Esophagus squamous epithelium (tissue), 5 donors: ENCODE measurements around the gene KIAA0753. TPM values are rescaled to one million over a fixed set of nuclear protein-coding genes. Genes with fewer than 3 reads are reported as not detected.

Source experiments
- DNase-seq: peaks from one replicate; lab custom pipeline; 2025; lab: John Stamatoyannopoulos, UW
- H3K27ac ChIP-seq, 4 donors: fragments of 200-600 bp; sonication (generic); one replicate each; pipeline ENCODE4 v1.5.1; 2016 to 2019; ENCODE audit warnings: mild to moderate bottlenecking in 1 of 4
- H3K27me3 ChIP-seq, 4 donors: fragments of 200-600 bp; sonication (generic); 1 replicate in 3 of 4; 2 replicates in 1 of 4; pipeline versions ENCODE4 v1.5.1 to v1.6.0; 2017 to 2021; ENCODE audit warnings: antibody characterized with exemption in 1 of 4
- H3K36me3 ChIP-seq, 3 donors: fragments of 200-600 bp; sonication (generic); one replicate each; pipeline ENCODE4 v1.5.1; 2016 to 2019
- H3K4me1 ChIP-seq, 3 donors: fragments of 200-600 bp; sonication (generic); one replicate each; pipeline ENCODE4 v1.5.1; 2017 to 2019
- H3K4me3 ChIP-seq, 4 donors: fragments of 200-600 bp; sonication (generic); 1 replicate in 3 of 4; 2 replicates in 1 of 4; pipeline ENCODE4 v1.5.1; 2016 to 2019; ENCODE audit warnings: mild to moderate bottlenecking in 2 of 4, moderate library complexity in 1 of 4
- H3K9me3 ChIP-seq, 3 donors: fragments of 200-600 bp; sonication (generic); one replicate each; pipeline ENCODE4 v1.5.1; 2016 to 2019
- POLR2A ChIP-seq, 4 donors: fragments of 450-650 bp; IDR thresholded peaks; one replicate each; pipeline ENCODE4 v1.6.1; 2017; ENCODE audit warnings: antibody characterized with exemption in 4 of 4, mild to moderate bottlenecking in 4 of 4, moderate library complexity in 3 of 4
- WGBS, 2 donors: methylation state at CpG; one replicate each; pipeline ENCODE4 v1.1.5; 2018; 5-methylcytosine and 5-hydroxymethylcytosine counted together
- intact Hi-C: fragments of 100-400 bp; cut with DNase I; formaldehyde crosslinking; loops from one replicate; pipeline ENCODE4 v1.15.0; 2022
- total RNA-seq, 4 donors: library from RNA; depleted of rRNA; stranded (reverse); fragments of >200 nt; gene quantifications; one replicate each; pipeline ENCODE4 v1.1.0, GENCODE V29; 2016
- TF ChIP-seq, protein P1 (sequence below), 6 experiments: fragments of 450-650 bp in 4 of 6; fragments of 200-600 bp in 2 of 6; sonication (generic) in 2 of 6; IDR thresholded peaks; one replicate each; pipeline ENCODE4 v1.5.1; 2016 to 2019; ENCODE audit warnings: antibody characterized with exemption in 6 of 6, mild to moderate bottlenecking in 4 of 6, moderate library complexity in 4 of 6
- donor health status: DM: yes; HTN: yes; CAD: no.

KIAA0753 gene
- total RNA-seq, 4 donors from 2014 or later, result 8.1 to 17.4 (median 11.4) TPM

- WGBS, 2 donors, result 52 to 55% methylated on average over 4 of the region's 4 CpGs
- H3K4me1 ChIP-seq, result peaks cover 0 to 28% (median 0%) of the 10 kb centered on the region in 3 donors
- H3K36me3 ChIP-seq, result no peaks in the 10 kb centered on the region
- no peak overlapping the region for H3K27ac ChIP-seq
- peaks cover 0 to 49% (median 0%) of the 10 kb centered on the region in 4 donors for H3K27me3 ChIP-seq
- H3K4me3 ChIP-seq, result no peak overlapping the region
- intact Hi-C loops, result no loop called here
- H3K9me3 ChIP-seq, result no peaks in the 10 kb centered on the region
- no peak for DNase-seq
- no peak for TF ChIP-seq POLR2A (IDR thresholded peaks at IDR 0.05)
- TF ChIP-seq, protein P1, sequence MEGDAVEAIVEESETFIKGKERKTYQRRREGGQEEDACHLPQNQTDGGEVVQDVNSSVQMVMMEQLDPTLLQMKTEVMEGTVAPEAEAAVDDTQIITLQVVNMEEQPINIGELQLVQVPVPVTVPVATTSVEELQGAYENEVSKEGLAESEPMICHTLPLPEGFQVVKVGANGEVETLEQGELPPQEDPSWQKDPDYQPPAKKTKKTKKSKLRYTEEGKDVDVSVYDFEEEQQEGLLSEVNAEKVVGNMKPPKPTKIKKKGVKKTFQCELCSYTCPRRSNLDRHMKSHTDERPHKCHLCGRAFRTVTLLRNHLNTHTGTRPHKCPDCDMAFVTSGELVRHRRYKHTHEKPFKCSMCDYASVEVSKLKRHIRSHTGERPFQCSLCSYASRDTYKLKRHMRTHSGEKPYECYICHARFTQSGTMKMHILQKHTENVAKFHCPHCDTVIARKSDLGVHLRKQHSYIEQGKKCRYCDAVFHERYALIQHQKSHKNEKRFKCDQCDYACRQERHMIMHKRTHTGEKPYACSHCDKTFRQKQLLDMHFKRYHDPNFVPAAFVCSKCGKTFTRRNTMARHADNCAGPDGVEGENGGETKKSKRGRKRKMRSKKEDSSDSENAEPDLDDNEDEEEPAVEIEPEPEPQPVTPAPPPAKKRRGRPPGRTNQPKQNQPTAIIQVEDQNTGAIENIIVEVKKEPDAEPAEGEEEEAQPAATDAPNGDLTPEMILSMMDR (IDR thresholded peaks at IDR 0.05), result no peak
These were observed 40.7 kb upstream of the KIAA0753 start for GRCh38 chr17:6681176-6681575.

GRCh38 chr17:6679241-6679640 is 38.7 kb upstream of the KIAA0753 start:
- H3K36me3 ChIP-seq, result no peaks in the 10 kb centered on the region
- peak overlapping the region in 1 of 4 donors; percentile 29 for H3K27ac ChIP-seq
- no peak for DNase-seq
- TF ChIP-seq, protein P1 (IDR thresholded peaks at IDR 0.05), result no peak
- no peak for TF ChIP-seq POLR2A (IDR thresholded peaks at IDR 0.05)
- intact Hi-C loops, result no loop called here
- H3K4me3 ChIP-seq, result no peak overlapping the region
- WGBS, 2 donors, result 23 to 56% methylated on average over 6 of the region's 6 CpGs
- H3K9me3 ChIP-seq, result no peaks in the 10 kb centered on the region
- H3K4me1 ChIP-seq, result peaks cover 0 to 35% (median 0%) of the 10 kb centered on the region in 3 donors
- H3K27me3 ChIP-seq, result peaks cover 0 to 38% (median 0%) of the 10 kb centered on the region in 4 donors

DNA sequence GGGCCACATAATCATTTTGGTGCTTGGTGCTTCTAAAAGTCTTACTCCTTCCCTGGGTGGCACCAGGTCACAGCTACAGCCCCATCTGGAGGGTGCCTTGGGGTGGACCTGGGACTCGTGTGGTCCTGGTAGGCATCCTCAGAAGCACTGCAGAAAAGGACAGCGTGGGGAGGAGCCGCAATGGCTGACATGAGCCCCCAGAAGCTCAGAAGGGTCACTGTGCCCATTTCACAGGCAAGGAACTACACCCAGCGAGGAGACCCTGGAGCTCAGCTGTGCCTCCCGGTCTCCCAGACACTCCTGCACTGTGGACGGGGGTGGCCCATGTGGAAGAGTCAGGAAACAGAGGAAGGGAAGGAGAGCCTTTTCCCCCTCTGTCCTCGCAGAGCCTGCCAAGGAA is 37.4 kb upstream of the KIAA0753 start:
- intact Hi-C loops, result no loop called here
- Histone ChIP-seq H3K9me3 (no peaks in the 10 kb centered on the region), H3K27me3 (peaks cover 0 to 33% (median 0%) of the 10 kb centered on the region in 4 donors), H3K4me3 (no peak overlapping the region), H3K27ac (no peak overlapping the region), H3K4me1 (peaks cover 0 to 35% (median 0%) of the 10 kb centered on the region in 3 donors), H3K36me3 (no peaks in the 10 kb centered on the region)
- DNase-seq, result no peak
- WGBS, 2 donors, result 77% methylated on average over 3 of the region's 7 CpGs; no CpG with 5 or more reads in 1 of the 2 donors
- TF ChIP-seq, protein P1 (IDR thresholded peaks at IDR 0.05), result no peak
- no peak for TF ChIP-seq POLR2A (IDR thresholded peaks at IDR 0.05)

DNA sequence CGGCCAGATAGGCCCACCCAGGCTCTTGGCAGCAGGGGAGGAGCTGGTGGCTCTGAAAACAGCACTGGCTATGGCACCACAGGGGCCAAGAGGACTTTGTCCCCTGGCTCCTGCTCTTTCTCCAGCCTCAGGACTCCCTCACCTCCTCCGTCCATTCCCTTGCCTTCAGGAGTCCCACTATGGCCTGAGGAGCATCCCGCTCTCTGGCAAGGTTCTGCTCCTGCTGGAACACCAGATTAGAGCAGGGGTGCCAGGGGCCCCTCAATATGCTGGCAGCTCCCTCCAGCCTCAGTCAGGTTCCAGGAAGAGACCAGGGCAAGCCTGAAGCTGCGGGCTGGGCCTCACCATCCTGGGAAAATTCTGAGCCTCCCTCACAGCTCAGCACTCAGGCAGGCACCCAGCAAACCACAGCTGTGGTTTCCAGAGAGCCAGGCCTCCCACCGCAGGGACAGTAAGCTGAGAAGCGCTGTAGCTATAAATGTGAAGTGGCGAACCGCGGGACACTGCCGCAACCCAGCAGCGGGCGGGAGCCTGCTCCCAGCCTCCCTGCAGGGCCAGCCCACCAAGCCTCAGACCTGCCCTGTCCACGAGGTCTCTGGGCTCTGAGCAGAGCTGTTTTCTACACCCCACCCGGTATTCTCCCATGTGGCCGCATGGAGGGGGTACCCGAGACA is 36.8 kb upstream of the KIAA0753 start:
- TF ChIP-seq, protein P1 (IDR thresholded peaks at IDR 0.05), result no peak
- TF ChIP-seq POLR2A (IDR thresholded peaks at IDR 0.05), result no peak
- no peaks in the 10 kb centered on the region for H3K9me3 ChIP-seq
- peaks cover 0 to 33% (median 0%) of the 10 kb centered on the region in 4 donors for H3K27me3 ChIP-seq
- no peaks in the 10 kb centered on the region for H3K36me3 ChIP-seq
- intact Hi-C loops, result no loop called here
- peaks cover 0 to 35% (median 0%) of the 10 kb centered on the region in 3 donors for H3K4me1 ChIP-seq
- DNase-seq, result no peak
- H3K4me3 ChIP-seq, result no peak overlapping the region
- 56 to 75% methylated on average over 1 to 3 of the region's 16 CpGs for WGBS, 2 donors
- no peak overlapping the region for H3K27ac ChIP-seq

DNA sequence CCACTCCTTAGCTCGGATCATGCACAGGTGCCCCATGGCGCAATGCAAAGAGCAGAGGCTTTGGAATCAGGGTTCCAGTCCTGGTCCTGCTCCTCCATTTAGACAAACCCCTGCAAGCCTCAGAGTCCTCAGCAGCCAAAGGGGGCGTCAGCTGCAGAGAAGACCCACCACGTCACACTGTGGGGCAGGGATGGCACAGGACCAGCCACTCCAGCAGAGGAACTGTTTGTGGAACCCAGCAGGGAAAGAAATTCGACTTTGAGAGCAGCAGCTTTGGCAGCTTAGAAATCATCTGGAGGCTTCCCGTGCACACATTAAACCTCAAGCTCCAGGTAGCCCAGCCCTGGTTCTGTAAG is 36.3 kb upstream of the KIAA0753 start:
- Histone ChIP-seq H3K27ac (no peak overlapping the region), H3K9me3 (no peaks in the 10 kb centered on the region), H3K4me1 (peaks cover 0 to 36% (median 0%) of the 10 kb centered on the region in 3 donors), H3K27me3 (peaks cover 0 to 33% (median 0%) of the 10 kb centered on the region in 4 donors), H3K36me3 (no peaks in the 10 kb centered on the region), H3K4me3 (no peak overlapping the region)
- TF ChIP-seq, protein P1 (IDR thresholded peaks at IDR 0.05), result no peak
- TF ChIP-seq POLR2A (IDR thresholded peaks at IDR 0.05), result no peak
- 74 to 87% methylated on average over 3 to 4 of the region's 6 CpGs for WGBS, 2 donors
- intact Hi-C loops, result no loop called here
- no peak for DNase-seq
